ENCODE measurements around the gene NLGN1. TPM values are rescaled to one million over a fixed set of nuclear protein-coding genes. Genes with fewer than 3 reads are reported as not detected.

Gene NLGN1
- total and polyA plus RNA-seq, 2 experiments from 2014 or later, result 5.1 to 11.2 TPM

DNA sequence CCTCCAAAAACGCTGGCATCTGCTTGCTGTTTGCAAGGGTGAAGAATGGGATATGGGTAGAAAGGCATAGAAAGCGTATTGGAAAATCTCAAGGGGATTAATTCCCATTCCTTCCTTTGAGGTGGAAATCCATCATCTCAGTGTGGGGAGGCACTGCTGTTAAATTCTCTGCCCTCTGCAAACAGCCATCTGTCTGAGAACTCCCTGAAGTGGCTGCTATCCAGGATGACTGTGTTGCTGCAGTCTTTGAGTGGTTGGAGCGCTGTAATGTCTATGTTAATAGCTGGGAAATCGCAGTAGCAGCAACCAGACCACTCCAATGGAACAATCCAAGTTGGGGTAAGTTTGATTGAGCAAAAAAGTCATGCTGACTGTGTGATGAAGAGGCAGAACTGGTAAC lies 625.9 kb downstream of the NLGN1 start:
- H3K27ac ChIP-seq, result no peak overlapping the region
- no peaks in the 10 kb centered on the region for H4K20me1 ChIP-seq (ENCODE audit: insufficient read depth, poor library complexity, severe bottlenecking)
- H3K9me3 ChIP-seq (ENCODE audit: low read depth), result no peaks in the 10 kb centered on the region
- H3K4me1 ChIP-seq (ENCODE audit: insufficient read depth), result no peaks in the 10 kb centered on the region
- H3K9me2 ChIP-seq (replicated peaks; ENCODE audit: insufficient read depth), result no peaks in the 10 kb centered on the region
- no peak overlapping the region for H3K4me3 ChIP-seq
- no peaks in the 10 kb centered on the region for H3K27me3 ChIP-seq
- 70% methylated on average over 4 of the region's 4 CpGs for WGBS (ENCODE audit: low lambda C conversion rate, missing lambda C conversion rate)
- no peaks in the 10 kb centered on the region for H3K36me3 ChIP-seq (replicated peaks; ENCODE audit: insufficient read depth, low read depth)
- no peak for DNase-seq (ENCODE audit: low spot score)
- H2AFZ ChIP-seq, result no peak overlapping the region
- TF ChIP-seq, protein P1, sequence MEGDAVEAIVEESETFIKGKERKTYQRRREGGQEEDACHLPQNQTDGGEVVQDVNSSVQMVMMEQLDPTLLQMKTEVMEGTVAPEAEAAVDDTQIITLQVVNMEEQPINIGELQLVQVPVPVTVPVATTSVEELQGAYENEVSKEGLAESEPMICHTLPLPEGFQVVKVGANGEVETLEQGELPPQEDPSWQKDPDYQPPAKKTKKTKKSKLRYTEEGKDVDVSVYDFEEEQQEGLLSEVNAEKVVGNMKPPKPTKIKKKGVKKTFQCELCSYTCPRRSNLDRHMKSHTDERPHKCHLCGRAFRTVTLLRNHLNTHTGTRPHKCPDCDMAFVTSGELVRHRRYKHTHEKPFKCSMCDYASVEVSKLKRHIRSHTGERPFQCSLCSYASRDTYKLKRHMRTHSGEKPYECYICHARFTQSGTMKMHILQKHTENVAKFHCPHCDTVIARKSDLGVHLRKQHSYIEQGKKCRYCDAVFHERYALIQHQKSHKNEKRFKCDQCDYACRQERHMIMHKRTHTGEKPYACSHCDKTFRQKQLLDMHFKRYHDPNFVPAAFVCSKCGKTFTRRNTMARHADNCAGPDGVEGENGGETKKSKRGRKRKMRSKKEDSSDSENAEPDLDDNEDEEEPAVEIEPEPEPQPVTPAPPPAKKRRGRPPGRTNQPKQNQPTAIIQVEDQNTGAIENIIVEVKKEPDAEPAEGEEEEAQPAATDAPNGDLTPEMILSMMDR (IDR thresholded peaks at IDR 0.05; ENCODE audit: poor library complexity), result no peak
- TF ChIP-seq EZH2phosphoT487 (IDR thresholded peaks at IDR 0.05; ENCODE audit: low read depth, severe bottlenecking, unreplicated experiment) (no peak), EZH2 (IDR thresholded peaks at IDR 0.05; ENCODE audit: borderline replicate concordance) (no peak)
- no peak overlapping the region for H3K4me2 ChIP-seq
- no peaks in the 10 kb centered on the region for H3K79me2 ChIP-seq

DNA sequence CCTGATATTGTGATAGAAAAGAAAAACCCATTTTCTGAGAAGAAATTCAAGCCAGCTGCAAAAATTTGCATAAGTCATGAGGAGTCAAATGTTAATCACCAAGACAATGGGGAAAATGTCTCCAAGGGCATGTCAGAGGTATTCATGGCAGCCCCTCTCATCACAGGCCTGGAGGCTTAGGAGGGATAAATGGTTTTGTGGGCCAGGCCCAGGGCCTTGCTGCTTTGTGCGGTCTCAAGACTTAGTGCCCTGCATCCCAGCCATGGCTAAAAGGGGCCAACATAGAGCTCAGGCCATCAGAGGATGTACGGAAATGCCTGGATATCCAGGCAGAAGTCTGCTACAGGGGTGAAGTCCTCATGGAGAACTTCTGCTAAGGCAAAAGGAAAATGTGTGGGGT lies 631.1 kb downstream of the NLGN1 start:
- no peak overlapping the region for H2AFZ ChIP-seq
- no peaks in the 10 kb centered on the region for H3K27me3 ChIP-seq
- no peak overlapping the region for H3K4me3 ChIP-seq
- no peaks in the 10 kb centered on the region for H4K20me1 ChIP-seq (ENCODE audit: insufficient read depth, poor library complexity, severe bottlenecking)
- no peaks in the 10 kb centered on the region for H3K4me1 ChIP-seq (ENCODE audit: insufficient read depth)
- H3K9me3 ChIP-seq (ENCODE audit: low read depth), result no peaks in the 10 kb centered on the region
- H3K9me2 ChIP-seq (replicated peaks; ENCODE audit: insufficient read depth), result no peaks in the 10 kb centered on the region
- no peak overlapping the region for H3K4me2 ChIP-seq
- H3K36me3 ChIP-seq (replicated peaks; ENCODE audit: insufficient read depth, low read depth), result no peaks in the 10 kb centered on the region
- no peak for DNase-seq (ENCODE audit: low spot score)
- WGBS (ENCODE audit: low lambda C conversion rate, missing lambda C conversion rate), result 93% methylated on average over 2 of the region's 2 CpGs
- TF ChIP-seq EZH2 (IDR thresholded peaks at IDR 0.05; ENCODE audit: borderline replicate concordance), result no peak
- TF ChIP-seq EZH2phosphoT487 (IDR thresholded peaks at IDR 0.05; ENCODE audit: low read depth, severe bottlenecking, unreplicated experiment), result no peak
- TF ChIP-seq, protein P1 (IDR thresholded peaks at IDR 0.05; ENCODE audit: poor library complexity), result no peak
- no peak overlapping the region for H3K27ac ChIP-seq
- H3K79me2 ChIP-seq, result no peaks in the 10 kb centered on the region

DNA sequence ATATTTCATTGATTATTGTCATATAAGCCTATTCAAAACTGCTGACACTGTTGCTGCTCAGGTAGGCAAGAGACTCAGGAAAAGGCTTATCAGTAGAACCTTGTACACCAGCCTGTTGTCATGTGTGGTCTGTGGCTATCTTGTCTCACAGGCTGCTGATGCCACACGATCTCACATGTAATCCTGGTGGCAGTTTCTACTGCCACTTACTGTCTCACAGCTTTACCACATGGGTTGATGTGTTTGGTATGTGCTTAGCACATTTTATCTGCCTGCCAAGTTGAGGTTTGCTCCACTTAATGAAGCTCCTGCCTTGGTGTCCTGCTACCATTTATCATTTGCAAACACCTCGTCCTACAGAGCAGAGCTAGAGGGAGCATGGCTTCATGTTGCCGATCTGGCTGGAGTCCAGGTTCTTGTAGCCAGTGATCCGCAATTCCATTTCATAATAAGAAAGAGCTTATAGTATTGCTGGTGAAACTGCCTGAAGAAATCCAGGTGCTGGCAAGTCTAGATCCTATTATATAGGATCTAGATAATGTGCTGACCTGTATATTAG lies 637.9 kb downstream of the NLGN1 start:
- WGBS (ENCODE audit: low lambda C conversion rate, missing lambda C conversion rate), result 42% methylated on average over 4 of the region's 4 CpGs
- H2AFZ ChIP-seq, result no peak overlapping the region
- H3K9me3 ChIP-seq (ENCODE audit: low read depth), result no peaks in the 10 kb centered on the region
- TF ChIP-seq, protein P1 (IDR thresholded peaks at IDR 0.05; ENCODE audit: poor library complexity), result no peak
- no peak for TF ChIP-seq EZH2 (IDR thresholded peaks at IDR 0.05; ENCODE audit: borderline replicate concordance)
- TF ChIP-seq EZH2phosphoT487 (IDR thresholded peaks at IDR 0.05; ENCODE audit: low read depth, severe bottlenecking, unreplicated experiment), result no peak
- H4K20me1 ChIP-seq (ENCODE audit: insufficient read depth, poor library complexity, severe bottlenecking), result no peaks in the 10 kb centered on the region
- H3K27me3 ChIP-seq, result no peaks in the 10 kb centered on the region
- no peak overlapping the region for H3K4me2 ChIP-seq
- no peaks in the 10 kb centered on the region for H3K79me2 ChIP-seq
- no peaks in the 10 kb centered on the region for H3K9me2 ChIP-seq (replicated peaks; ENCODE audit: insufficient read depth)
- no peaks in the 10 kb centered on the region for H3K36me3 ChIP-seq (replicated peaks; ENCODE audit: insufficient read depth, low read depth)
- peak; percentile 5 for DNase-seq (ENCODE audit: low spot score)
- H3K4me1 ChIP-seq (ENCODE audit: insufficient read depth), result no peaks in the 10 kb centered on the region
- H3K4me3 ChIP-seq, result no peak overlapping the region
- no peak overlapping the region for H3K27ac ChIP-seq

DNA sequence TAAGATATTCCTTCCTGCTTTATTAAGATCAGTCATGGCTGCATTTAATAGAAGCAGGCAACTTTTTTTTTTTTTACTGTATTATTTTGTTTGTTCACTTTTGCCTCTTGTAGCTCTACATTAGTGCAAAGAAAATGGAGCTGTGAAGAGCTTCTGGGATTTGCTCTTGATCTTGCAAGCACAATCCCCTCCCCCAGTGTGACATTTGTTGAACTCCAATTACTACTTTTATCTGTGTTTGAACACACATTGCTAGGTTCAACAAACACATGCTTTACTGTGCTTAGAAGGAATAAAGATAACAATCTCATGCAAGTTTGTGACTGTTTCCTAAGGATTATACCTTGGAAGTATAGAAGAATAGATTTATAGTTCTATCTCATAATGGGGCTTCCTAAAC lies 648.8 kb downstream of the NLGN1 start:
- H3K27me3 ChIP-seq, result no peaks in the 10 kb centered on the region
- H3K9me3 ChIP-seq (ENCODE audit: low read depth), result no peaks in the 10 kb centered on the region
- no peak overlapping the region for H3K4me3 ChIP-seq
- TF ChIP-seq EZH2 (IDR thresholded peaks at IDR 0.05; ENCODE audit: borderline replicate concordance) (no peak), EZH2phosphoT487 (IDR thresholded peaks at IDR 0.05; ENCODE audit: low read depth, severe bottlenecking, unreplicated experiment) (no peak)
- TF ChIP-seq, protein P1 (IDR thresholded peaks at IDR 0.05; ENCODE audit: poor library complexity), result no peak
- no peaks in the 10 kb centered on the region for H3K79me2 ChIP-seq
- no peaks in the 10 kb centered on the region for H3K4me1 ChIP-seq (ENCODE audit: insufficient read depth)
- no peak overlapping the region for H3K27ac ChIP-seq
- H3K4me2 ChIP-seq, result no peak overlapping the region
- H3K36me3 ChIP-seq (replicated peaks; ENCODE audit: insufficient read depth, low read depth), result no peaks in the 10 kb centered on the region
- H2AFZ ChIP-seq, result no peak overlapping the region
- no peaks in the 10 kb centered on the region for H4K20me1 ChIP-seq (ENCODE audit: insufficient read depth, poor library complexity, severe bottlenecking)
- DNase-seq (ENCODE audit: low spot score), result peak; percentile 42
- no peaks in the 10 kb centered on the region for H3K9me2 ChIP-seq (replicated peaks; ENCODE audit: insufficient read depth)

All from hepatocyte (in vitro differentiated cells).